Inflammatory macrophage (primary cell): ENCODE measurements around the gene THBS1.

Experiments
- DNase-seq, 2 donors: peaks; one replicate each; pipeline ENCODE4 v3.0.0-alpha.2; 2020 to 2022

THBS1 gene

GRCh38 chr15:39638041-39638440 lies 57.2 kb downstream of the THBS1 start:
- no peak for DNase-seq

GRCh38 chr15:39639037-39639436 lies 58.2 kb downstream of the THBS1 start:
- DNase-seq = no peak

- no peak for DNase-seq
Observed at GRCh38 chr15:39640665-39641064, 59.8 kb downstream of the THBS1 start.

- DNase-seq = no peak
Observed at GRCh38 chr15:39641191-39641889, 60.5 kb downstream of the THBS1 start.

- DNase-seq = no peak
Observed at GRCh38 chr15:39642011-39642640, 61.2 kb downstream of the THBS1 start.

GRCh38 chr15:39643727-39644126 lies 62.8 kb downstream of the THBS1 start:
- no peak for DNase-seq

- DNase-seq = no peak
Observed at GRCh38 chr15:39644136-39644535, 63.3 kb downstream of the THBS1 start.

GRCh38 chr15:39645138-39645975 lies 64.5 kb downstream of the THBS1 start:
- DNase-seq = no peak

- no peak for DNase-seq
Observed at GRCh38 chr15:39645976-39646257, 65.0 kb downstream of the THBS1 start.

- no peak for DNase-seq
Observed at GRCh38 chr15:39646425-39646824, 65.5 kb downstream of the THBS1 start.
